ENCODE results near the gene BACH2. TPM values are rescaled to one million over a fixed set of nuclear protein-coding genes. Genes with fewer than 3 reads are reported as not detected.

Gene BACH2
- total and polyA plus RNA-seq, 2 of the 8 experiments (the other 6 are each of a cell fraction or from before 2014, with no cell fraction given) = 1.9 to 5.9 TPM

GRCh38 chr6:90154755-90155470 is 141.7 kb downstream of the BACH2 start (continued):
- TF ChIP-seq MAFK (IDR thresholded peaks at IDR 0.05; ENCODE audit: low read depth, low read length) = no peak
- TF ChIP-seq SUZ12 (IDR thresholded peaks at IDR 0.05; ENCODE audit: low read length) = no peak
